ENCODE data around the gene BIN1.

The BIN1 gene

DNA sequence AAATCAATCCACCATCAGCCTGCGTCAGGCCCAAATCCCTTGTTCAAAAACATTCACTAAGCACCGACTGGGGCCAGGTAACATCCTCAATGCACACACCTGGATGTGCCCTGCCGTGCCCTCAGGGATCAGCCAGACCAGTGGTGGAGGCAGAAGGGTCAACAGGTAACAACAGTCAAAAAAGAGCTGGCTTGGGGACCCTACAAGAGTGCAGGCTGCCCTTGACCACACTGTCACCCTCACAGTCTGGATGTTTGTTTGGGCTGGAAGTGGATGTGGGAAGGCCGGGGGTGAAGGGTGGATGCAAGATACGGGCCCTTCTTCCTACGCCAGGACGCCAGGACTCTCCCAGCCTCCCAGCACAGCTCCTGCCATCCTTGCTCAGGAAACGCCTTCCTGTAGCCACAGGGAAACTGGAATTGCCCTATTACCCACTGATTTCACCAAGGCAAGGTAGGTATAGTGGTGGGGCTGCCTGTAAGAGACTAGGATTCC is 2.7 kb downstream of the BIN1 start:
- DNase-seq (ENCODE audit: low read depth, low spot score): no peak

DNA sequence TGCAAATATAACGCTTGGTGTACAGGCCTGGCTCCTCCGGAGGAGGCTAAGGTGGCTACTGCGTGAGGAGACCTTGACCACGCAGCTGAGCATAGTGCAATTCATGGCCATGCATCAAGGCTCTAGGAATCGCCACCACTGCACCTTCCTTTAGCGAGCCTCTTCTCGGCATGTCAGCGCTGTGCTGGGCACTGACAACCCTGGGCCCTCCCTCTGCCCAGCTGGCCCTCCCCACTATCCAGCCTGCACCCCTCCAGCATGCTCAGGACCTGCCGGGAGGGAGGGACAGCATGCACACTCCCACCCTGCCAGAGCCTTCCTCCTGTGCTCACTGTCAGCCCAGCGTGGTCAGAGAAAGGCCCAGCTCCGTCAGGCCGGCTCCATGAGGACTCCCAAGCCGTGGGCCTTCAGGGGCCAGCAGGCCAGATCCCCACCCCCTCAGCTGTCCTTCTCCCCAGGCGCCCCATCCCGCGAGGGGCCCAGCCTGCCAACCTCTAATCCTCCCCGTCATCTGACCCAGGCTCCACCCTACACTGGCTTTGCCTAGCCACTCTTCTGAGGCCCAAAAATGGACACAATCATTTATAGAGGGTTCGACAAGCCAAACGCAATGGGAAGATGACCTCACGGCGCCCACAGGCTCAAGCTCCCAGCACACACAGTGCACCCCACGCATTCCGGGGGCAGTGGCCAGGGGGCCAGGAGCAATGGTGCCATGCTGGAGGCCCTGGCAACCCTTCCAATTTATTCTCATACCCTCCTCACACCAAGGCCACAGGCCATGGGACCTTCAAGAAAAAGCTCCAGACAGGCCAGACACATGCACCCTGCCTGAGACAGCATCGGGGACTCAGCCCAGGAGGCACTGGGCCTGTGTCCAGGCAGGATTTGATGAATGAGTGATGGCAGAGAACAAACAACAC is 3.5 kb downstream of the BIN1 start:
- DNase-seq (ENCODE audit: low read depth, low spot score): no peak

- DNase-seq (ENCODE audit: low read depth, low spot score): no peak
Measured at GRCh38 chr2:127102521-127103242, 4.3 kb downstream of the BIN1 start.

DNA sequence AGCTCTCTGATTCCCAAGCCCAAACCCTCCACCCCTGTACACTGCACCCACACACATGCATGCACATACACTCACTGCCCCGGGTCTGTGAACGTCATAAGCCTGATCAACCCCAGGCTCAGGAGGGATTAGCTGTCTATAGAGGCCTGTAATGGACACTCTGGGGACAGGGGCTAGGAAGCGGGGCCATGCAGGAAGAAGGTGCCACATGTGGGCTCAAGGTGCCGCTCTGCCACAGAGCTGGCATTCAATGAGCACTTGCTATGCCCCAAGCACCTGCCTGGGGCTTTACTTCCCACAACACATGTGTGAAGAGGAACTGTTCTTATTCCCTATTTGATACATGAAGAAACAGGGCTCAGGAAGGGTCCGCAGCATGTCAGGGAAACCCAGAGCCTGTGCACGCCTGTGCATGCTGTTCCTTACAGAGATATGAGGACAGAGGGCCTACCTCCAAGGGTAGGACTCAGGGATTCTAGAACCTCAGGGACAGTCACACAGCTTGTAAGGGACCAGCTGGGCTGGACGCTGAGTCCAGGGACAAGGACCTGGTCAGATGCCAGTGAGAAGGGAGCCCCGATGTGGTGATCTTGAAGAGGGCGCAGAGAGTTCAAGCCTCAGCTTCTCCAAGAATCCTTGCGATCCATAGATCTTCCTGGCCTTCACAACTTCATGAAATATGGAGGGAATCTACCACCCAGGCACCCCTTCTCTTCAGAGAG is 5.0 kb downstream of the BIN1 start:
- no peak for DNase-seq (ENCODE audit: low read depth, low spot score)

- DNase-seq (ENCODE audit: low read depth, low spot score): no peak
Measured at GRCh38 chr2:127101048-127101611, 5.8 kb downstream of the BIN1 start.

DNA sequence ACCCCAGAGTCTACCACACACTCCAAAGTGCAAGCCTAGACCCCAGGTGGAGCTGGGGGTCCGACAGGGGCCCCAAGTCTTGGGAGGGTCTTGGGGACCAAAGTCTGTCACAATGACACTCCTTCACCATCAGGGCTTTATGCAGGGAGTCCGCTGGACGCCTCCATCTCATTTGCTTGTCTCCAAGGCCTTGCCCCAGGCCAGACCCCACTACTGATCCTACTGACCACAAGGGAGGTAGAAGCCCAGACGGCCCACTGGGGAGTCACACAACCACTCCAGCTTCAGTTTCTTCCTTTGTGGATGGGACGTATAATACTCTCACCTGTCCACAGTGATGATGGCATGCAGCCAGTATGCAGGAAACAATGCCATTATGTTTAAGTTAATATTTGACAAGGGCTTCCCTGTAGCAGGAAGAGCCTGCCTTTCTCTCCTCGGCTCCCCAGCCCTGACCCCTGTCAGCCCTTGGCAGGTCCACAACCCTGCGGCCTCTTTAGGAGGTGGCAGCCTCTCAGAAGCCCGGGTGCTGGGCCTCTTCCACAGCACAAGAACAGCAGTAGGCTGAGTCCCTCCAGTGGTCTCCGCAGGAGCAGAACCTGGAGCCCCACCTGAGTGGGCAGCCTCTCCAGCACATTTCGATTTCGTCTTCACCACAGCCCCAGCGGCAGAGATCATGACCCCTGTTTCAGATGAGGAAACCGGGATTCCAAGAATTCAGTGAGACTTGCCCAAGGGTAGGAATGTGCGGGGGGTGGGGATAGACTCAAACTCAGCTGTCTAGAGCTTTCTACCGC is 6.5 kb downstream of the BIN1 start:
- peak; percentile 78 for DNase-seq (ENCODE audit: low read depth, low spot score)

DNA sequence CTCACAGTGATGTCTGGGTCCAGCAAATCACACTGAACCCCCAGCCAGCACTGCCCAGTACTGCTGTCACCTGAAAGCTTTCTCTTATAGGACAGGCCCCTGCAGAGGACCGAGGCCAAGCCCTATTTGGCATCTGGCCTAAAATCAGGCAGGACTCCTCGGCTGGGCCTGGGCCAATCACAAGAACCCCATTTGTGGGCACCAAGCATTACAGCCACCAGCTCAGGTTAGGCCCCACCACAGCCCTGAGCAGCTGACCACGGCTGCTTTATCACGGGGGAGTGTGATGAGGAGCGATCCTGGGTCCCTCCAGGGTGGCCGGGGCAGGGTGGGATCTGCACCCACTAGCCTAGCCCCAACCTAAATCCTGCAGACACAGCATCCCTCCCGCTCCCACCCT is 8.2 kb downstream of the BIN1 start:
- no peak for DNase-seq (ENCODE audit: low read depth, low spot score)

DNA sequence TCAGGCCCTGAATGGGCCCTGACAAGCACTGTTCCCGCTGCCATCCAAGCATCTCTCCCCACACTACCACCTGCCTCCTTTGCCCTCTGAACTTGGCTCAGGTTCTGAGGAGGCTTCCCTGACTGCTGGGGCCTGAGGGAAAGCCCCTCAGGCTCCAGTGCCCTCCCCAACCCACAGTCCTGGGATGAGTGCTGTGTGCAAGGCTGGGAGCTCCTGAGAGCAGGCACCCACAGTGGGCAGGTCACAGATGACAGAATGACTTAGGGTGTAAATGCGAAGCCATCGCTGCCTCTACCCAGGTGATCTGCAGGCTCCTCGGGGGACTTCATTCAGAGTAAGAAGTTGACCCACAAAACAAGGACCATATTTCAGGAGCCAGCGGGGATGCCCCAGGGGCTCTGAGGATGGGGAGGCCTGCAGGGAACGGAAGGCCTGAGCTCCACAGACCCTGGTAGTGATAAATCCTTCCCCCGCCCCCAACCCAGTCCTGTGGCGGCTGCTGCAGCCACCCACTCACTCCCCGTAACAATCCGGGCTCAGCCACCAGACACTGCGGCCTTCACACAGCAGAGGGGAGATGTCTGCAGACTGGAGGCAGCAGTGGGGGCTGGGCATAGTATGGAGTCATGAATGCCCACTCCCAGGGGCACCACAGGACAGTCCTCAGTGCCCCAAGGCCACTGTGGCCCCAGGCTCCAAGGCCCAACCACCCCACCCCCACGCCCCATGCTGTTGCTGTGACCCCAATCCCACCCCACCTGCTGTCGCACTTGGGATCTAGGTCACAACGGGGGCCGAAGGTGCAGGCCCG is 8.9 kb downstream of the BIN1 start:
- no peak for DNase-seq (ENCODE audit: low read depth, low spot score)

GRCh38 chr2:127097471-127097765 is 9.5 kb downstream of the BIN1 start:
- no peak for DNase-seq (ENCODE audit: low read depth, low spot score)

DNA sequence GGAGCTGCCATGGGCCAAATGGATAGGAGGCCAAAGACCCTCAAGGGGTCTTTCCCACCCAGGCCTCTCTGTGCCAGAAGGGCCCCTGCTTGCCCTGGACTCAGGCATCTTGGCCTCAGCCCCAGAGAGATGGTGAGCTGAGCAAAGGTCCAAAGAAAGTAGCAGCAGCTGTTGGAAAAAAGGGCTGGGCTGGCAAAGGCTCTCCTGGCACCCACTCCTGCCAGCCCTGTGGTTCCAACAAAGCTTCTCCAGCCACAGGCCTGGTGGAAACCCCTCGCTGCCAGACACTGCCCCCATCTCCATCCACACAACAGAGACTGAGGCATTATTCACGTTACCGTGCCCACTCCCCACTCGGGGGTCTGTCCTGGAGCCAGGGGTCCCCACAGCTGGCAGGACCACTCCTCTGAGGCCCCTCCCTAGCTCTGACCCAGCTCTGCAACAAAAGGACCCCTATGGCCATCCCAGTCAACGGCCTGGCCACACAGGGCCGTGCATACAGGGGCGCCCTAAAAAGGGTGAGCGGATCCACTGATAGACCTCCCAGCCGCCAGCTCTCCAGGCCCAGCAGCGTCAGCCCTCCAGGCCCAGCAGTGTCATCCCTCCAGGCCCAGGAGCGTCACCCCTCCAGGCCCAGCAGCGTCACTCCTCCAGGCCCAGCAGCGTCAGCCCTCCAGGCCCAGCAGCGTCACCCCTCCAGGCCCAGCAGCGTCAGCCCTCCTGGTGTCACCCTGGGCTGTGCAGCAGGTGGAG is 10.1 kb downstream of the BIN1 start:
- no peak for DNase-seq (ENCODE audit: low read depth, low spot score)

DNA sequence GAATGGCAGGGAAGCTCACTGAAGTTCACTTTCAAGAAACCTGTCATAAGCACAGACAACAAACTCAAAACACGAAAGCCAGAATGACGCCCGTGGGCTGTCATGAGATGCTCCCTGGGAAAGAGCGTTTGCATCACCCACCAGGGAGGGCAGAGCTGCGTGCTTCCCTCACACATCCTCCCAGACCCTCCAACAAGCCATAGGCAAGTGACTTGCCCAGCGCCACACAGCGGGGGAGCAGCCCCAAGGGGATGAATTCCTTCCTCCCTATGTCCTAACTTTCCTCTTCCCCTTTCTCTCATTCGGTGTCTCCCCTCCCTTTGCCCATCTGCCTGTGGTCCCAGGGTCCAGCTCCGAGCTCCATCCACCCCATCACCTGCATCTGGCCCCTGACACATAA is 10.7 kb downstream of the BIN1 start:
- no peak for DNase-seq (ENCODE audit: low read depth, low spot score)

DNA sequence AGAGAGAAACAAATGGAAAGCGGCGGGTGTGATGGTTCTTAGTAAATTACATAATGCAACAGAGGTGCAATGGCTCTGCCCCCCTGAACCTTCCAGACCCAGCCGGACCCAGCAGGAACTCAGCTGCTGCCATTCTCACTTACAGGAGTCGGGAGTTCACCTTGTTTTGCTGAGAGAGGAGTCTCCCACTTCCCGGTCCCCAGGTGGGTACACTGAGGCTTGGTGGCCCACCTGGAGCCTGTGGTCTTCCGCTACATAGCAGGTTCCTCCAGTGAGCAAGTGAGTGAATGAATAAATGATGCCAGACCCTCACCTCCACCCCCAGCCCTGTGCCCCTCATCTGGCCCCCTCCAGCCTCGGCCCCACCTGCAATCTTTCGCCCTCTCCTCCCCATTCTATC is 11.2 kb downstream of the BIN1 start:
- no peak for DNase-seq (ENCODE audit: low read depth, low spot score)

DNA sequence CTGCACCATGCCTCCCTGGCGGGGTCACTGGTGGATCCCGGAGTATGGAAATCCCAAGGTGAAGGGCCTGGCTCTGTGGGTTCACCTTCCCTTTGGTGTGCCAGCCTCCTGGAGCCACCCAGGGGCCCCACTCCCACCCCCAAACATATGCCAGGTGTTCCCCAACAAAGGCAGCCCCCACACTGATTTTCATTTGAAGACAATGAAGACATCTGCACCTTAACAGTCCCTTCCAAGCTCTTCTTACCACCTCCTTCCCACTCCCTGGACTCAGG is 11.7 kb downstream of the BIN1 start:
- no peak for DNase-seq (ENCODE audit: low read depth, low spot score)

DNA sequence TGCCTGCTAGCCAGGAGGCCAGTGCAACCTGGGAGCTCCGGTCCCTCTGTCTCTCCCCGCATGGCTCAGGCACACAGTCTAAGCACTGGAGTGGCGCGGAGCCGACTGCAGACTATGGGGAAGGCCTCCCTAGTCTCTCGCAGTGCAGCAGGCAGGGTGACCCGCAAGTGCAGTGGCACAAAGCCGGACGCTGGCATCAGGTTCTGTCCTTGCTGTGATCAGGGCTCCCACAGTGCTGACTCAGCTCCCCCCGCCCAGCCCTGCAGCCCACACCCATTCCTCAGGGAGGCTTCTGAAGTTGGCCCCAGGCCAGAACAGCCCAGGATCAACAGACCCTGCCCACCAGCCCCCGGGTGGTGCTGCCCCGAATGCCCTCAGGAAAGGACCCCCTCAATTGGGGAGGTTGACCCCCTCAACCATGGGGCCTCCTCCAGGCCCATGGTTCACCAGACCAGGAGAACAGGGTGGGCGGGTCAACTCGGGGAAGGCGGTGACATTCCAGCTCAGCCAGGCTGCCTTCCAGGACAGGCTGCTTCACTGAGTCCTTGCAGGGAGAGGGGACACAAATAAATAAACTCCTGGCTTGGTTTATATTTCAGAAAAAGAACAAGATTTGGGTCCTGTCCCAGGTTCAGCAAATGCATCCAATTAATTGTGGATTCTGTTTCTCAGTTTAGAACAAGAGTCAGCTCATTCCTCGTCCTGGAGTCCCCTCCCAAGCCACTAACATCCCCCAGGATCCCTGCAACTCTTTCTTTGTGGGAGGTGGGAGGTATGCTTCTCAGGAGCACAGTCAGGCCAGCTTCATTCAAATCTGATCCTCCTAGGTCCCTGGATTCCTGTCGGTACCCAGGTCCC is 12.2 kb downstream of the BIN1 start:
- peak; percentile 71 for DNase-seq (ENCODE audit: low read depth, low spot score)

DNA sequence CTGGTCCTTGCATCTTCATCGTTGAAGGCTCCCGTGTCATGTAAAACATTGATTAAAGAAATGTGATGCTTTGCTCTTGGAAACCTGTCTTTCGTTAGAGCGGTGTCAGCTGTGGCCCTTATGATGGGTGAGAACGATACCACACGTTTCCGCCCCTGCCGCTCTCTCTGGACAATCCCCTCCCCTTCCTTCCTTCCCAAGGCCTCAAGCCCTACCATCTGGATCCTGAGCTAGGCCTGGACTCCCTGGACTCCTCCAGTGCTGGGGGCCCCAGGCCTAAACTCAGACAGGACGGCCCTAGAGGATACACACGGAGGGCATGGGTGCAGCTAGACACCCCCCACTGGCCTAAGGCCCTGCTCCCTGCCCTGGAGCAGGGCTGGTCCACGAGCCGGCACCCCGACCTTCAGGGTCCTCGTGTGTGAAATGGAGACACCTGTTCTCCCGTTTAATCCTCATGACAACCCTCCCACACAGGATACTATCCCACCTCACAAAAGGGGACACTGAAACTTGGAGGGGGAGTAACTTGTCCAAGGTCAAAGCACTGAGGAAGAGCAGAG is 13.2 kb downstream of the BIN1 start:
- DNase-seq (ENCODE audit: low read depth, low spot score): no peak

GRCh38 chr2:127092901-127093516 is 13.9 kb downstream of the BIN1 start:
- no peak for DNase-seq (ENCODE audit: low read depth, low spot score)

GRCh38 chr2:127092306-127092705 is 14.6 kb downstream of the BIN1 start:
- DNase-seq (ENCODE audit: low read depth, low spot score): no peak

GRCh38 chr2:127091886-127092285 is 15.1 kb downstream of the BIN1 start:
- DNase-seq (ENCODE audit: low read depth, low spot score): no peak
